ENCODE results near the gene ITGA3.

- TF ChIP-seq POLR2A (IDR thresholded peaks at IDR 0.05; ENCODE audit: low read depth, low read length) (no peak), POLR2AphosphoS5 (IDR thresholded peaks at IDR 0.05; ENCODE audit: low read depth, low read length) (no peak)
Measured at GRCh38 chr17:50109785-50110184, 53.9 kb downstream of the ITGA3 start.

Data from GM12891 (cell line).